Stimulated activated CD8-positive, alpha-beta memory T cell treated with anti-CD3 and anti-CD28 coated beads, Interleukin-12 subunit alpha, Interleukin-12 subunit beta, amount 100 ng/mL, for 24 hours (primary cell): ENCODE results near the gene CASTOR2.
"Not testable (repeated sequence)": the region's sequence is repeated elsewhere in the genome, so short reads cannot be mapped to it uniquely, and the experiment has no call there.

Source experiments
- DNase-seq: peaks from one replicate; pipeline ENCODE4 v3.0.0-alpha.2; 2020; ENCODE audit errors: extremely low read depth

Gene CASTOR2

GRCh38 chr7:74994869-74995543 is 30.5 kb downstream of the CASTOR2 start:
- not testable (repeated sequence) for DNase-seq

- DNase-seq = not testable (repeated sequence)
Observed at GRCh38 chr7:74996361-74996760, 31.9 kb downstream of the CASTOR2 start.

GRCh38 chr7:74997811-74998210 is 33.3 kb downstream of the CASTOR2 start:
- DNase-seq = not testable (repeated sequence)

GRCh38 chr7:75001356-75001755 is 36.9 kb downstream of the CASTOR2 start:
- not testable (repeated sequence) for DNase-seq

GRCh38 chr7:75010036-75010435 is 45.5 kb downstream of the CASTOR2 start:
- DNase-seq = no peak

- no peak for DNase-seq
Observed at GRCh38 chr7:75017832-75018231, 53.3 kb downstream of the CASTOR2 start.

GRCh38 chr7:75018570-75019364 is 54.3 kb downstream of the CASTOR2 start:
- DNase-seq = no peak

- no peak for DNase-seq
Observed at GRCh38 chr7:75019800-75020199, 55.3 kb downstream of the CASTOR2 start.

GRCh38 chr7:75024922-75025321 is 60.4 kb downstream of the CASTOR2 start:
- no peak for DNase-seq

- DNase-seq = no peak
Observed at GRCh38 chr7:75028299-75028698, 63.8 kb downstream of the CASTOR2 start.

- no peak for DNase-seq
Observed at GRCh38 chr7:75033064-75033463, 68.6 kb downstream of the CASTOR2 start.

- DNase-seq = no peak
Observed at GRCh38 chr7:75033826-75034225, 69.3 kb downstream of the CASTOR2 start.

GRCh38 chr7:75038508-75038907 is 74.0 kb downstream of the CASTOR2 start:
- no peak for DNase-seq

GRCh38 chr7:75039166-75039565 is 74.7 kb downstream of the CASTOR2 start:
- no peak for DNase-seq

- no peak for DNase-seq
Observed at GRCh38 chr7:75039709-75040108, 75.2 kb downstream of the CASTOR2 start.

GRCh38 chr7:75040512-75040911 is 76.0 kb downstream of the CASTOR2 start:
- no peak for DNase-seq

GRCh38 chr7:75042286-75042685 is 77.8 kb downstream of the CASTOR2 start:
- no peak for DNase-seq

GRCh38 chr7:75042831-75043703 is 78.6 kb downstream of the CASTOR2 start:
- DNase-seq = no peak

- no peak for DNase-seq
Observed at GRCh38 chr7:75045881-75046280, 81.4 kb downstream of the CASTOR2 start.

- DNase-seq = no peak
Observed at GRCh38 chr7:75048435-75049379, 84.2 kb downstream of the CASTOR2 start.

GRCh38 chr7:75049817-75050216 is 85.3 kb downstream of the CASTOR2 start:
- no peak for DNase-seq
